Measurements from ENCODE around the gene CANT1. TPM values are rescaled to one million over a fixed set of nuclear protein-coding genes. Genes with fewer than 3 reads are reported as not detected.

CANT1 gene
- total and polyA plus RNA-seq, 9 of the 15 experiments (the other 6 are each of a cell fraction or from before 2014, with no cell fraction given) = 2.7 to 66.4 (median 22.5) TPM

DNA sequence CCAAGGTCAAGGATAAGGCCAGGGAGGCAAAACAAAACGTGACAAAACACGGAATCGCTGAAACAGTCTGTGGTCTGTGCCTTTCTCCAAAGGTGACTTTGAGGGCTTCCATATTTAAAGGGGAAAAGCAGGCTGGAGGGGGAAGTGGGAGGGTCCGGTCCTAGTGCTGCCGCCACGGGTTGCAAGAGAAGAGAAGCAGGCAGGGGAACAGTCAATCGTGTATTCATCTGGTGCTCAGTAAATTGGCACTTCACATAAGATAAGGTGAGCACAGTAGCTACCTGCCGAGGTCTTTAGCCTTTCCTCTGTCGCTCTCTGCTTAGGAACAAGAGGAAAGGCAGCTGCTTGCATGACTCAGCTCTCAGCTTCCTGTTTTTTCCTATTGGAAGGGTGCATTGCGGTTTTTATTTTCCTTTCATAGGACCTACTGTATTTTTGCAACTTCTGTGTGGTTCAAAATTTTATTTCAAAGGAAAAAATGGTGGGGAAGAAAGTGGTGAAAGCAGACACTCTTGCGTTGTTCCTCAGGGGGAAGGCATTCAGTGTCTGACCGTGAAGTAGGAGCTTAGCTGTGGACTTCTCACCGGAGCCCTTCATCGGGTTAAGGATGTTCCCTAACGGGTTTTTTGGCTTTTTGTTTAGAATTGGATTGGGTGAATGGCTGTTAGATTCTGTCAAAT is 22.8 kb downstream of the CANT1 start (continued):
- TF ChIP-seq, protein P1, sequence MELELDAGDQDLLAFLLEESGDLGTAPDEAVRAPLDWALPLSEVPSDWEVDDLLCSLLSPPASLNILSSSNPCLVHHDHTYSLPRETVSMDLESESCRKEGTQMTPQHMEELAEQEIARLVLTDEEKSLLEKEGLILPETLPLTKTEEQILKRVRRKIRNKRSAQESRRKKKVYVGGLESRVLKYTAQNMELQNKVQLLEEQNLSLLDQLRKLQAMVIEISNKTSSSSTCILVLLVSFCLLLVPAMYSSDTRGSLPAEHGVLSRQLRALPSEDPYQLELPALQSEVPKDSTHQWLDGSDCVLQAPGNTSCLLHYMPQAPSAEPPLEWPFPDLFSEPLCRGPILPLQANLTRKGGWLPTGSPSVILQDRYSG (tag; conservative IDR thresholded peaks at IDR 0.05; ENCODE audit: low read depth) = no peak
- no peak for TF ChIP-seq SAFB2 (IDR thresholded peaks at IDR 0.05; ENCODE audit: borderline replicate concordance, low read depth, low read length, severe bottlenecking)
- TF ChIP-seq, protein P2, sequence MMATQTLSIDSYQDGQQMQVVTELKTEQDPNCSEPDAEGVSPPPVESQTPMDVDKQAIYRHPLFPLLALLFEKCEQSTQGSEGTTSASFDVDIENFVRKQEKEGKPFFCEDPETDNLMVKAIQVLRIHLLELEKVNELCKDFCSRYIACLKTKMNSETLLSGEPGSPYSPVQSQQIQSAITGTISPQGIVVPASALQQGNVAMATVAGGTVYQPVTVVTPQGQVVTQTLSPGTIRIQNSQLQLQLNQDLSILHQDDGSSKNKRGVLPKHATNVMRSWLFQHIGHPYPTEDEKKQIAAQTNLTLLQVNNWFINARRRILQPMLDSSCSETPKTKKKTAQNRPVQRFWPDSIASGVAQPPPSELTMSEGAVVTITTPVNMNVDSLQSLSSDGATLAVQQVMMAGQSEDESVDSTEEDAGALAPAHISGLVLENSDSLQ (IDR thresholded peaks at IDR 0.05) = peak; percentile 11; the same call in 1 of the 2 replicates
- TF ChIP-seq, protein P3, sequence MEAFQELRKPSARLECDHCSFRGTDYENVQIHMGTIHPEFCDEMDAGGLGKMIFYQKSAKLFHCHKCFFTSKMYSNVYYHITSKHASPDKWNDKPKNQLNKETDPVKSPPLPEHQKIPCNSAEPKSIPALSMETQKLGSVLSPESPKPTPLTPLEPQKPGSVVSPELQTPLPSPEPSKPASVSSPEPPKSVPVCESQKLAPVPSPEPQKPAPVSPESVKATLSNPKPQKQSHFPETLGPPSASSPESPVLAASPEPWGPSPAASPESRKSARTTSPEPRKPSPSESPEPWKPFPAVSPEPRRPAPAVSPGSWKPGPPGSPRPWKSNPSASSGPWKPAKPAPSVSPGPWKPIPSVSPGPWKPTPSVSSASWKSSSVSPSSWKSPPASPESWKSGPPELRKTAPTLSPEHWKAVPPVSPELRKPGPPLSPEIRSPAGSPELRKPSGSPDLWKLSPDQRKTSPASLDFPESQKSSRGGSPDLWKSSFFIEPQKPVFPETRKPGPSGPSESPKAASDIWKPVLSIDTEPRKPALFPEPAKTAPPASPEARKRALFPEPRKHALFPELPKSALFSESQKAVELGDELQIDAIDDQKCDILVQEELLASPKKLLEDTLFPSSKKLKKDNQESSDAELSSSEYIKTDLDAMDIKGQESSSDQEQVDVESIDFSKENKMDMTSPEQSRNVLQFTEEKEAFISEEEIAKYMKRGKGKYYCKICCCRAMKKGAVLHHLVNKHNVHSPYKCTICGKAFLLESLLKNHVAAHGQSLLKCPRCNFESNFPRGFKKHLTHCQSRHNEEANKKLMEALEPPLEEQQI (IDR thresholded peaks at IDR 0.05) = no peak
- peak; percentile 48; the same call in 1 of the 2 replicates for TF ChIP-seq ARID1B (IDR thresholded peaks at IDR 0.05)
- peak; percentile 59 for TF ChIP-seq RBBP5 (IDR thresholded peaks at IDR 0.05; ENCODE audit: borderline replicate concordance, insufficient read depth, low read length, poor library complexity, severe bottlenecking)
- peak in 1 of 2 experiments; percentile 59; a peak in 1 of 4 replicates for TF ChIP-seq MAZ (CRISPR knock-in tag; conservative IDR thresholded peaks at IDR 0.05 in 1 of 2, IDR thresholded peaks at IDR 0.05 in 1 of 2)
- TF ChIP-seq ZNF232 (CRISPR knock-in tag; IDR thresholded peaks at IDR 0.05) = no peak
- TF ChIP-seq NCOR1 (IDR thresholded peaks at IDR 0.05) = no peak
- no peak for TF ChIP-seq ZNF431 (CRISPR knock-in tag; IDR thresholded peaks at IDR 0.05)
- no peak for TF ChIP-seq COPS2 (conservative IDR thresholded peaks at IDR 0.05)
- TF ChIP-seq MAFG (tag; conservative IDR thresholded peaks at IDR 0.05) = peak; percentile 79
- TF ChIP-seq NFATC3 (IDR thresholded peaks at IDR 0.05) = no peak
- no peak for TF ChIP-seq ZNF274 (IDR thresholded peaks at IDR 0.05; ENCODE audit: borderline replicate concordance, low read depth, low read length)
- TF ChIP-seq, protein P4, sequence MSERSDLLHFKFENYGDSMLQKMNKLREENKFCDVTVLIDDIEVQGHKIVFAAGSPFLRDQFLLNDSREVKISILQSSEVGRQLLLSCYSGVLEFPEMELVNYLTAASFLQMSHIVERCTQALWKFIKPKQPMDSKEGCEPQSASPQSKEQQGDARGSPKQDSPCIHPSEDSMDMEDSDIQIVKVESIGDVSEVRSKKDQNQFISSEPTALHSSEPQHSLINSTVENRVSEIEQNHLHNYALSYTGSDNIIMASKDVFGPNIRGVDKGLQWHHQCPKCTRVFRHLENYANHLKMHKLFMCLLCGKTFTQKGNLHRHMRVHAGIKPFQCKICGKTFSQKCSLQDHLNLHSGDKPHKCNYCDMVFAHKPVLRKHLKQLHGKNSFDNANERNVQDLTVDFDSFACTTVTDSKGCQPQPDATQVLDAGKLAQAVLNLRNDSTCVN (CRISPR knock-in tag; IDR thresholded peaks at IDR 0.05) = no peak
- TF ChIP-seq STAT5B (CRISPR knock-in tag; IDR thresholded peaks at IDR 0.05) = no peak
- no peak for TF ChIP-seq SAP30 (IDR thresholded peaks at IDR 0.05; ENCODE audit: borderline replicate concordance, insufficient read depth, low read depth, low read length, poor library complexity, severe bottlenecking)
- TF ChIP-seq, protein P5, sequence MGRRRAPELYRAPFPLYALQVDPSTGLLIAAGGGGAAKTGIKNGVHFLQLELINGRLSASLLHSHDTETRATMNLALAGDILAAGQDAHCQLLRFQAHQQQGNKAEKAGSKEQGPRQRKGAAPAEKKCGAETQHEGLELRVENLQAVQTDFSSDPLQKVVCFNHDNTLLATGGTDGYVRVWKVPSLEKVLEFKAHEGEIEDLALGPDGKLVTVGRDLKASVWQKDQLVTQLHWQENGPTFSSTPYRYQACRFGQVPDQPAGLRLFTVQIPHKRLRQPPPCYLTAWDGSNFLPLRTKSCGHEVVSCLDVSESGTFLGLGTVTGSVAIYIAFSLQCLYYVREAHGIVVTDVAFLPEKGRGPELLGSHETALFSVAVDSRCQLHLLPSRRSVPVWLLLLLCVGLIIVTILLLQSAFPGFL (CRISPR knock-in tag; IDR thresholded peaks at IDR 0.05) = no peak
- TF ChIP-seq BRF1 (IDR thresholded peaks at IDR 0.05; ENCODE audit: borderline replicate concordance, extremely low read depth, insufficient read length) = no peak
- TF ChIP-seq NFE2 (IDR thresholded peaks at IDR 0.05; ENCODE audit: low read depth) = peak; percentile 94
- no peak for TF ChIP-seq CSDE1 (IDR thresholded peaks at IDR 0.05)
